MCF 10A (cell line): ENCODE data around the gene KDM5A. TPM values are rescaled to one million over a fixed set of nuclear protein-coding genes. Genes with fewer than 3 reads are reported as not detected.
"Not testable (repeated sequence)": the region's sequence is repeated elsewhere in the genome, so short reads cannot be mapped to it uniquely, and the experiment has no call there.

Source experiments
- BruUV-seq: library from RNA; stranded (reverse); fragments of 400-500 nt; replicated peaks from 2 replicates; lab custom pipeline; 2021; lab: Mats Ljungman, UMichigan
- CTCF ChIA-PET: fragments of 300-600 bp; sonication (Branson Sonifier 250); formaldehyde crosslinking; extraction: SDS; loops from one replicate; lab custom pipeline; 2021; ENCODE audit warnings: antibody characterized with exemption, inconsistent platforms; lab: Yijun Ruan, JAX
- POLR2A ChIA-PET: fragments of 300-600, 350-650 bp; sonication (Branson Sonifier 250); formaldehyde crosslinking; extraction: SDS; loops from one replicate; lab custom pipeline; 2020; ENCODE audit warnings: antibody characterized with exemption, inconsistent platforms; lab: Yijun Ruan, JAX
- DNase-seq: peaks from one replicate; pipeline ENCODE4 v3.0.0-alpha.2; 2018; ENCODE audit not compliant: unreplicated experiment
- H3K27ac Mint-ChIP-seq: one replicate; pipeline ENCODE4 v1.8.0; 2022; ENCODE audit warnings: mild to moderate bottlenecking, low read depth, mixed read lengths; ENCODE audit not compliant: unreplicated experiment
- H3K27me3 Mint-ChIP-seq: one replicate; pipeline ENCODE4 v1.8.0; 2022; ENCODE audit warnings: mixed read lengths; ENCODE audit not compliant: insufficient read depth, unreplicated experiment
- H3K36me3 Mint-ChIP-seq: one replicate; pipeline ENCODE4 v1.8.0; 2022; ENCODE audit warnings: mild to moderate bottlenecking, moderate library complexity, mixed read lengths; ENCODE audit not compliant: insufficient read depth, unreplicated experiment
- H3K4me1 Mint-ChIP-seq: one replicate; pipeline ENCODE4 v1.8.0; 2022; ENCODE audit warnings: mixed read lengths; ENCODE audit not compliant: insufficient read depth, unreplicated experiment
- H3K4me3 Mint-ChIP-seq: one replicate; pipeline ENCODE4 v1.8.0; 2022; ENCODE audit warnings: mild to moderate bottlenecking, moderate library complexity, mixed read lengths; ENCODE audit not compliant: unreplicated experiment
- H3K9me3 Mint-ChIP-seq: one replicate; pipeline ENCODE4 v1.8.0; 2022; ENCODE audit warnings: mixed read lengths; ENCODE audit not compliant: unreplicated experiment
- CTCF ChIP-seq: fragments of 200-600 bp; IDR thresholded peaks from one replicate; pipeline ENCODE4 v1.8.0; 2022; ENCODE audit warnings: antibody characterized with exemption, mild to moderate bottlenecking; ENCODE audit not compliant: unreplicated experiment
- intact Hi-C: fragments of 100-400 bp; cut with micrococcal nuclease; formaldehyde crosslinking; loops from 2 replicates; pipeline ENCODE4 v1.14.1; 2022
- total RNA-seq: library from RNA; stranded (reverse); gene quantifications from 2 replicates; pipeline ENCODE4 v1.2.3, GENCODE V29; 2022

KDM5A gene
- total RNA-seq, 1 experiment from 2014 or later: 58.0 TPM

- DNase-seq, intact Hi-C loops, H3K27me3 Mint-ChIP-seq, H3K27ac Mint-ChIP-seq, H3K4me3 Mint-ChIP-seq, H3K9me3 Mint-ChIP-seq, H3K4me1 Mint-ChIP-seq, BruUV-seq, CTCF ChIA-PET: not testable (repeated sequence)
- peaks cover 87% of the 10 kb centered on the region for H3K36me3 Mint-ChIP-seq
- POLR2A ChIA-PET: interaction anchor here (1.1 kb wide), 1 partner anchor 10 kb away, joined by 4 read pairs; no protein-coding TSS in a partner anchor
Measured at GRCh38 chr12:343036-343435, 46.1 kb downstream of the KDM5A start.

DNA sequence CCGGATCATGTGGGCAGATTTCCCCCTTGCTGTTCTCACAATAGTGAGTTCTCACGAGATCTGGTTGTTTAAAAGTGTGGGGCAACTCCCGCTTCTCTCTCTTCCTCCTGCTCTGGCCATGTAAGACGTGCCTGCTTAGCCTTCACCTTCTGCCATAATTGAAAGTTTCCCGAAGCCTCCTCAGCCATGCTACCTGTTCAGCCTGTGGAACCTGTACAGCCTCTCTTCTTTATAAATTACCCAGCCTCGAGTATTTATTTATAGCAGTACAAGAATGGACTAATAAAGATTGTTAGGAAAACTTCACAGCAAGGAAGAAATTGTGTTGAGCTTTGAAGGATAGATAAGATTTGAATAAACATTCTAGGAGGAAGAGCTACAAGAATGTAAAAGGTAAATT lies 52.1 kb downstream of the KDM5A start:
- Mint-ChIP-seq H3K9me3 (no peaks in the 10 kb centered on the region), H3K27ac (peak overlapping the region; percentile 18), H3K36me3 (peaks cover 88% of the 10 kb centered on the region), H3K4me1 (peaks cover 14% of the 10 kb centered on the region), H3K27me3 (no peaks in the 10 kb centered on the region), H3K4me3 (no peak overlapping the region)
- BruUV-seq: no TSS peak
- no peak for DNase-seq
- POLR2A ChIA-PET: interaction anchor here (0.5 kb wide), 1 partner anchor 17 kb away, joined by 4 read pairs; no protein-coding TSS in a partner anchor
- CTCF ChIA-PET: no interaction called here
- intact Hi-C loops: no loop called here
- no peak for TF ChIP-seq CTCF

DNA sequence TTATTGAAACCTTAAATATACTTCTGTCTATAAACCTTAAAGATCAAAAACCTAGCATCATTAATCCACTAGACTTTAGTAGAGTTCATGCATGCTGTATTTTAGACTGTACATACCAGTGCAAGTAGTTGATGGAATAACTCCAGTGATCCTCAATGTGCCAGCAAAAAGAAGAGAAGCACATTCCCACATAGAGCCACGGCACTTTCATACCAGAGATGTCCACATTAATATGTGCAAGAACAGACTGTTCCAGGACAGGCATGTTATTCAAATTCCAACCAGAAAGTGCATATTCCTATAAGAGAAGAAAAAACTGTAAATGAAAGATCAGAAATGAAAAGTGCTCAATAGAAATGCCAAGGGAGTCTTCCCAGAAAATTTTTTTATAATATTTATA lies 55.0 kb downstream of the KDM5A start:
- H3K27ac Mint-ChIP-seq: peak overlapping the region; percentile 33
- no peaks in the 10 kb centered on the region for H3K27me3 Mint-ChIP-seq
- POLR2A ChIA-PET: interaction anchor here (1.4 kb wide), 1 partner anchor 17 kb away, joined by 7 read pairs; no protein-coding TSS in a partner anchor
- peaks cover 87% of the 10 kb centered on the region for H3K36me3 Mint-ChIP-seq
- DNase-seq: no peak
- CTCF ChIA-PET: no interaction called here
- H3K4me3 Mint-ChIP-seq: no peak overlapping the region
- intact Hi-C loops: no loop called here
- no peaks in the 10 kb centered on the region for H3K9me3 Mint-ChIP-seq
- TF ChIP-seq CTCF: no peak
- no TSS peak for BruUV-seq
- peaks cover 23% of the 10 kb centered on the region for H3K4me1 Mint-ChIP-seq

DNA sequence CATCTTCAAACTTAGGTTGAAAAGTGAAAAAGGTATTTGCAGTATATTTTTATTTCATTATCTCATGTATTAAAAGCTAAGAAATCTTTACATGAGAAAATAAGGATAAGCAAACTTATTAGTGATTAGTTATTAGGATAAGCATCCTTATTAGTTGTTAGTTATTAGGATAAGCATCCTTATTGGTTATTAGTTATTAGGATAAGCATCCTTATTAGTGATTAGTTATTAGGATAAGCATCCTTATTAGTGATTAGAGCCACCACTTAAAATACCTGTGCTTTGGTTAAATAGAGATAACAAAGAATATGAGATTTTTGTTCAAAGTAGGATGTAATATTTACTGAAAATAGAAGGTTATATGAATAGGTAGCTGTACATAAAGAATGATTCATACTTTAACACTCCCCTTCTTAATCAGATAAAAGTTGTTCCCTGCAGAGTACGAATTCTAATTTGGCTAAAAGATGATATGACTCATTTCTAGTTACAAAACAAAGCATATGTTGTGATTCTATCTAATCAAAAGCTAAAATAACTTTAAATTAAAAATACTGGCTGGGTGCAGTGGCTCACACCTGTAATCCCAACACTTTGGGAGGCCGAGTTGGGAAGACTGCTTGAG lies 56.4 kb downstream of the KDM5A start:
- peaks cover 82% of the 10 kb centered on the region for H3K36me3 Mint-ChIP-seq
- intact Hi-C loops: no loop called here
- POLR2A ChIA-PET: interaction anchor here (0.7 to 1.7 kb wide), 7 partner anchors 10 to 57 kb away, joined by 3 to 7 read pairs (median 4); partner anchors contain the start of gene KDM5A

More for the DNA sequence above, 56.4 kb downstream of the KDM5A start:
- BruUV-seq: no TSS peak
- no peak overlapping the region for H3K4me3 Mint-ChIP-seq
- no peaks in the 10 kb centered on the region for H3K27me3 Mint-ChIP-seq
- TF ChIP-seq CTCF: no peak
- peak; percentile 34 for DNase-seq
- H3K4me1 Mint-ChIP-seq: peaks cover 23% of the 10 kb centered on the region
- no peaks in the 10 kb centered on the region for H3K9me3 Mint-ChIP-seq
- H3K27ac Mint-ChIP-seq: peak overlapping the region; percentile 33
- CTCF ChIA-PET: no interaction called here
